OCI-LY7 (cell line): ENCODE data around the gene TAF3. TPM values are rescaled to one million over a fixed set of nuclear protein-coding genes. Genes with fewer than 3 reads are reported as not detected.

ENCODE experiments used
- BruUV-seq: library from RNA; stranded (reverse); fragments of 400-500 nt; replicated peaks from 2 replicates; lab custom pipeline; 2021; lab: Mats Ljungman, UMichigan
- CTCF ChIA-PET: fragments of 300-600 bp; sonication (Branson Sonifier 250); formaldehyde crosslinking; loops from one replicate; lab custom pipeline; 2022; ENCODE audit warnings: antibody characterized with exemption; ENCODE audit not compliant: unreplicated experiment; lab: Charles Lee
- POLR2A ChIA-PET: fragments of 300-600 bp; sonication (Branson Sonifier 250); formaldehyde crosslinking; loops from one replicate; lab custom pipeline; 2022; ENCODE audit warnings: antibody characterized with exemption; lab: Charles Lee
- DNase-seq: peaks from one replicate; pipeline ENCODE4 v3.0.0-alpha.2; 2015; ENCODE audit warnings: low spot score
- H2AFZ ChIP-seq: fragments of 200-600 bp; sonication (generic), shearing (Covaris generic); 2 replicates; pipeline ENCODE4 v1.6.1; 2014; ENCODE audit warnings: mild to moderate bottlenecking, antibody characterized with exemption, low read length, moderate library complexity
- H3K27ac ChIP-seq: fragments of 200-600 bp; sonication (generic); 2 replicates; pipeline ENCODE4 v1.5.1; 2014; ENCODE audit warnings: mixed run types, low read depth, mild to moderate bottlenecking, moderate library complexity, low read length, inconsistent platforms; ENCODE audit not compliant: poor library complexity, severe bottlenecking
- H3K36me3 ChIP-seq: fragments of 200-600 bp; sonication (generic); 2 replicates; pipeline ENCODE4 v1.6.1; 2014; ENCODE audit warnings: mild to moderate bottlenecking, antibody characterized with exemption, low read length, moderate library complexity, mixed read lengths; ENCODE audit not compliant: insufficient read depth
- H3K4me1 ChIP-seq: fragments of 200-600 bp; sonication (generic); 2 replicates; pipeline ENCODE4 v1.5.1; 2014; ENCODE audit warnings: mild to moderate bottlenecking, low read length; ENCODE audit not compliant: insufficient read depth, poor library complexity, severe bottlenecking
- H3K4me2 ChIP-seq: fragments of 200-600 bp; sonication (generic); 2 replicates; pipeline ENCODE4 v1.6.1; 2014; ENCODE audit warnings: mild to moderate bottlenecking, low read length
- H3K4me3 ChIP-seq: fragments of 200-600 bp; sonication (generic); 2 replicates; pipeline ENCODE4 v1.5.1; 2014; ENCODE audit warnings: mild to moderate bottlenecking, low read depth, low read length; ENCODE audit not compliant: poor library complexity, severe bottlenecking
- H3K79me2 ChIP-seq: fragments of 200-600 bp; sonication (generic); 2 replicates; pipeline ENCODE4 v1.6.1; 2016; ENCODE audit warnings: low read depth, mild to moderate bottlenecking, low read length, moderate library complexity, mixed read lengths; ENCODE audit not compliant: insufficient read depth
- H3K9me2 ChIP-seq: fragments of 200-600 bp; sonication (generic); 2 replicates; pipeline ENCODE4 v1.6.1; 2016; ENCODE audit warnings: mild to moderate bottlenecking, low read length, mixed read lengths; ENCODE audit not compliant: insufficient read depth
- H3K9me3 ChIP-seq: fragments of 200-600 bp; sonication (generic); 2 replicates; pipeline ENCODE4 v1.6.1; 2014; ENCODE audit warnings: mild to moderate bottlenecking, mixed run types, low read length, mixed read lengths
- H4K20me1 ChIP-seq: fragments of 200-600 bp; sonication (generic); 2 replicates; pipeline ENCODE4 v1.6.1; 2014; ENCODE audit warnings: mild to moderate bottlenecking, antibody characterized with exemption, low read length, moderate library complexity, mixed read lengths; ENCODE audit not compliant: insufficient read depth
- EZH2phosphoT487 ChIP-seq: fragments of 200-600 bp; sonication (generic); IDR thresholded peaks from 2 replicates; pipeline ENCODE4 v1.6.1; 2018; ENCODE audit warnings: low read depth, borderline replicate concordance, mild to moderate bottlenecking, mixed run types, antibody characterized with exemption, low read length, moderate library complexity, mixed read lengths
- intact Hi-C: fragments of 100-400 bp; cut with micrococcal nuclease; formaldehyde crosslinking; loops from one replicate; pipeline ENCODE4 v1.10.0; 2022; ENCODE audit not compliant: unreplicated experiment
- total RNA-seq, 2 experiments: library from RNA; depleted of rRNA in 1 of 2; stranded (reverse); fragments of >200 nt in 1 of 2; shearing (Covaris generic) in 1 of 2; gene quantifications; 2 replicates each; pipeline ENCODE4 v1.2.3, GENCODE V29; 2014 to 2022
- TF ChIP-seq, protein P1 (sequence below): fragments of 200-600 bp; sonication (generic); conservative IDR thresholded peaks from 2 replicates; pipeline ENCODE4 v1.5.1; 2014; ENCODE audit warnings: mild to moderate bottlenecking, antibody characterized with exemption, low read length, moderate library complexity, mixed read lengths

The TAF3 gene
- total RNA-seq, 2 experiments from 2014 or later, result 3.8 to 11.1 TPM

- no peak within 1 kb of the TSS for H3K27ac ChIP-seq
- intact Hi-C loops, result loop anchor here (10.0 kb wide), 1 partner anchor 1150 kb away; no protein-coding TSS in a partner anchor
- H3K36me3 ChIP-seq, result no peaks in the 10 kb centered on the region
- H3K9me2 ChIP-seq, result no peaks in the 10 kb centered on the region
- H3K4me1 ChIP-seq, result peaks cover 7% of the 10 kb centered on the region
- H3K9me3 ChIP-seq, result no peaks in the 10 kb centered on the region
- peak within 1 kb of the TSS; percentile 12; the same call in 1 of the 2 replicates for H2AFZ ChIP-seq
- ChIA-PET POLR2A (no interaction called here), CTCF (no interaction called here)
- BruUV-seq, result no TSS peak
- no peak for DNase-seq
- peak within 1 kb of the TSS; percentile 43; the same call in 1 of the 2 replicates for H3K4me2 ChIP-seq
- H4K20me1 ChIP-seq, result no peaks in the 10 kb centered on the region
- TF ChIP-seq EZH2phosphoT487, result no peak
- TF ChIP-seq, protein P1, sequence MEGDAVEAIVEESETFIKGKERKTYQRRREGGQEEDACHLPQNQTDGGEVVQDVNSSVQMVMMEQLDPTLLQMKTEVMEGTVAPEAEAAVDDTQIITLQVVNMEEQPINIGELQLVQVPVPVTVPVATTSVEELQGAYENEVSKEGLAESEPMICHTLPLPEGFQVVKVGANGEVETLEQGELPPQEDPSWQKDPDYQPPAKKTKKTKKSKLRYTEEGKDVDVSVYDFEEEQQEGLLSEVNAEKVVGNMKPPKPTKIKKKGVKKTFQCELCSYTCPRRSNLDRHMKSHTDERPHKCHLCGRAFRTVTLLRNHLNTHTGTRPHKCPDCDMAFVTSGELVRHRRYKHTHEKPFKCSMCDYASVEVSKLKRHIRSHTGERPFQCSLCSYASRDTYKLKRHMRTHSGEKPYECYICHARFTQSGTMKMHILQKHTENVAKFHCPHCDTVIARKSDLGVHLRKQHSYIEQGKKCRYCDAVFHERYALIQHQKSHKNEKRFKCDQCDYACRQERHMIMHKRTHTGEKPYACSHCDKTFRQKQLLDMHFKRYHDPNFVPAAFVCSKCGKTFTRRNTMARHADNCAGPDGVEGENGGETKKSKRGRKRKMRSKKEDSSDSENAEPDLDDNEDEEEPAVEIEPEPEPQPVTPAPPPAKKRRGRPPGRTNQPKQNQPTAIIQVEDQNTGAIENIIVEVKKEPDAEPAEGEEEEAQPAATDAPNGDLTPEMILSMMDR, result no peak
- H3K4me3 ChIP-seq, result peak within 1 kb of the TSS; percentile 51
- H3K79me2 ChIP-seq, result no peaks in the 10 kb centered on the region
Measured at GRCh38 chr10:8054494-8055407, 236.4 kb downstream of the TAF3 start, which contains the start of gene GATA3. GATA3 (plus strand) TSS chr10:8054688; CDS start chr10:8055656, 968 bp downstream.

DNA sequence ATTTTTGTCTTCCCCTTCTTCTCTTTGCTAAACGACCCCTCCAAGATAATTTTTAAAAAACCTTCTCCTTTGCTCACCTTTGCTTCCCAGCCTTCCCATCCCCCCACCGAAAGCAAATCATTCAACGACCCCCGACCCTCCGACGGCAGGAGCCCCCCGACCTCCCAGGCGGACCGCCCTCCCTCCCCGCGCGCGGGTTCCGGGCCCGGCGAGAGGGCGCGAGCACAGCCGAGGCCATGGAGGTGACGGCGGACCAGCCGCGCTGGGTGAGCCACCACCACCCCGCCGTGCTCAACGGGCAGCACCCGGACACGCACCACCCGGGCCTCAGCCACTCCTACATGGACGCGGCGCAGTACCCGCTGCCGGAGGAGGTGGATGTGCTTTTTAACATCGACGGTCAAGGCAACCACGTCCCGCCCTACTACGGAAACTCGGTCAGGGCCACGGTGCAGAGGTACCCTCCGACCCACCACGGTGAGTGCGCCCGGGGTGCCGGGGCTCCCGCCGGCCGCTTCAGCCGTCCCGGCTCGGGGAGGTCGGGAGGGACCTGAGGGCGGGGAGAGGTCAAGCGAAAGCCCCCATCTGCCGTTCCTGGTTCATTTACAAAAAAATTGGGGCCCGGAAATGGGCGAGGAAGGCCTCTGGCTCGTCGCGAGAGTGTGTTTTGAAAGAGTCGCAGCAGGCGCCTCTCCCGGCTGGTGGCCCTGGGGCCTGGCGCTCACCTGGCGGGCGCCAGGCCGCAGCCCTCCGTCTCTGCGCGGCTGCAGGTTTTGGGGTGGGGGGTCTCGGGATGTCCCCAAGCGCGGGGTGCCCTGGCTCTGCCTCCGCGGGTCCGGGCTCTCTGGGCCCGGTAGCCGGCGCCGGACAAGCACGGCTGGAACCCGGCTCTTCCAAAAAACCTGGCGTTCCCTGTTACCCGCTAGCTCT lies 237.4 kb downstream of the TAF3 start:
- no TSS peak for BruUV-seq
- DNase-seq, result no peak
- Histone ChIP-seq H3K9me3 (no peaks in the 10 kb centered on the region), H3K9me2 (no peaks in the 10 kb centered on the region), H2AFZ (no peak overlapping the region), H3K4me2 (no peak overlapping the region), H3K27ac (no peak overlapping the region), H3K36me3 (no peaks in the 10 kb centered on the region), H3K4me1 (peaks cover 17% of the 10 kb centered on the region), H4K20me1 (no peaks in the 10 kb centered on the region), H3K4me3 (no peak overlapping the region), H3K79me2 (no peaks in the 10 kb centered on the region)
- intact Hi-C loops, result loop anchor here (10.0 kb wide), 1 partner anchor 1149 kb away; no protein-coding TSS in a partner anchor
- ChIA-PET POLR2A (no interaction called here), CTCF (no interaction called here)
- TF ChIP-seq, protein P1, result no peak
- TF ChIP-seq EZH2phosphoT487, result no peak
